Adrenal gland (tissue), 12 donors: ENCODE measurements around the gene APOO. TPM values are rescaled to one million over a fixed set of nuclear protein-coding genes. Genes with fewer than 3 reads are reported as not detected.

ENCODE experiments used
- DNase-seq, 7 donors: peaks; one replicate each; pipeline ENCODE4 v3.0.0-alpha.2; 2019 to 2020
- H3K27ac ChIP-seq, 5 donors: fragments of 200-600 bp; sonication (generic) in 4 of 5; 1 replicate in 3 of 5; 2 replicates in 2 of 5; pipeline versions ENCODE4 v1.5.1 to v1.8.0; 2016 to 2020; ENCODE audit warnings: mild to moderate bottlenecking in 1 of 5
- H3K27me3 ChIP-seq: fragments of 200-600 bp; 2 replicates; pipeline ENCODE4 v1.8.0; 2021
- H3K36me3 ChIP-seq, 2 donors: fragments of 200-600 bp; replicated peaks in 1 of 2; 1 replicate in 1 of 2; 2 replicates in 1 of 2; pipeline versions ENCODE4 v1.5.1 to v1.8.0; 2018 to 2022
- H3K4me1 ChIP-seq, 2 donors: fragments of 200-600 bp; replicated peaks in 1 of 2; 1 replicate in 1 of 2; 2 replicates in 1 of 2; pipeline versions ENCODE4 v1.5.1 to v1.8.0; 2018 to 2021
- H3K4me3 ChIP-seq, 4 donors: fragments of 200-600 bp; sonication (generic) in 3 of 4; one replicate each; pipeline ENCODE4 v1.5.1; 2016 to 2018
- H3K9me3 ChIP-seq, 3 donors: fragments of 200-600 bp; sonication (generic) in 1 of 3; replicated peaks in 1 of 3; 1 replicate in 2 of 3; 2 replicates in 1 of 3; pipeline versions ENCODE4 v1.5.1 to v1.8.0; 2016 to 2021
- CTCF ChIP-seq, 6 experiments: fragments of 450-650 bp in 4 of 6; fragments of 200-600 bp in 2 of 6; sonication (generic) in 1 of 6; IDR thresholded peaks; 1 replicate in 5 of 6; 2 replicates in 1 of 6; pipeline versions ENCODE4 v1.5.1 to v1.8.0; 2016 to 2021; ENCODE audit warnings: antibody characterized with exemption in 6 of 6, mild to moderate bottlenecking in 2 of 6, moderate library complexity in 1 of 6
- POLR2A ChIP-seq, 2 donors: fragments of 450-650 bp; IDR thresholded peaks; one replicate each; pipeline ENCODE4 v1.6.1; 2017; ENCODE audit warnings: antibody characterized with exemption in 2 of 2, mild to moderate bottlenecking in 2 of 2, moderate library complexity in 1 of 2
- WGBS, 4 donors: extraction: QIAGEN DNeasy Blood & Tissue Kit in 2 of 4; methylation state at CpG; one replicate each; pipeline versions ENCODE4 v1.1.5 to v1.1.7; 2013 to 2017; 5-methylcytosine and 5-hydroxymethylcytosine counted together
- intact Hi-C, 2 donors: fragments of 100-400 bp; cut with DNase I; formaldehyde crosslinking; loops; one replicate each; pipeline versions ENCODE4 v1.14.1 to v1.15.0; 2022 to 2023
- polyA plus RNA-seq, 3 donors: library from polyadenylated mRNA; stranded (reverse); fragments of 200-250 nt in 2 of 3; fragments of 350-450 nt in 1 of 3; fragmentation: Illumina TruSeq in 1 of 3; extraction: RNeasy Lipid Tissue Mini Kit (QIAGEN cat#74804) in 1 of 3; gene quantifications; one replicate each; pipeline ENCODE4 v1.2.3, GENCODE V29; 2013 to 2014
- total RNA-seq, 9 donors: library from RNA; depleted of rRNA in 4 of 9; stranded (reverse); fragments of >200 nt in 4 of 9; fragments of 120-200 nt in 1 of 9; fragmentation: NEBNext Ultra II Directional in 1 of 9; extraction: Animal tissue kit (Norgen Biotek cat#: 25700) in 1 of 9; gene quantifications; one replicate each; pipeline versions ENCODE4 v1.1.0 to v1.2.4, GENCODE V29; 2013 to 2023
- donor health status: healthy with polysubstance abuse.
- donor health status: Bipolar disorder and iron deficiency.
- donor health status: DM: yes; HTN: yes; CAD: no.
- donor health status: DM: no; HTN: no; CAD: no.
- donor health status: DM: no; HTN: no; CAD: no.
- donor health status: DM: yes; HTN: yes; CAD: no.

The APOO gene
- total and polyA plus RNA-seq, 12 donors = 12.9 to 177 (median 27.3) TPM

GRCh38 chrX:23792861-23793553 lies 114.7 kb downstream of the APOO start:
- TF ChIP-seq POLR2A (IDR thresholded peaks at IDR 0.05) = no peak
- no peak for TF ChIP-seq CTCF (IDR thresholded peaks at IDR 0.05)
- WGBS, 4 donors = 74 to 81% (median 78%) methylated on average over 6 of the region's 6 CpGs
- no peaks in the 10 kb centered on the region for H3K4me1 ChIP-seq
- no peak overlapping the region for H3K4me3 ChIP-seq
- intact Hi-C loops = no loop called here
- no peaks in the 10 kb centered on the region for H3K27me3 ChIP-seq
- DNase-seq = no peak
- H3K27ac ChIP-seq = no peak overlapping the region
- no peaks in the 10 kb centered on the region for H3K36me3 ChIP-seq
- H3K9me3 ChIP-seq = no peaks in the 10 kb centered on the region

GRCh38 chrX:23790155-23790497 lies 117.6 kb downstream of the APOO start:
- 87 to 98% (median 92%) methylated on average over 10 to 11 of the region's 11 CpGs for WGBS, 4 donors
- intact Hi-C loops = no loop called here
- H3K27ac ChIP-seq = no peak overlapping the region

GRCh38 chrX:23789386-23790154 lies 118.2 kb downstream of the APOO start:
- no peaks in the 10 kb centered on the region for H3K27me3 ChIP-seq
- 79 to 94% (median 83%) methylated on average over 7 to 8 of the region's 8 CpGs for WGBS, 4 donors
- H3K9me3 ChIP-seq = no peaks in the 10 kb centered on the region
- intact Hi-C loops = loop anchor here in 1 of 2 donors (10.0 kb wide), 1 partner anchor 115 kb away; the partner anchor contains the start of genes APOO and CXorf58
- H3K4me1 ChIP-seq = no peaks in the 10 kb centered on the region
- no peak for TF ChIP-seq POLR2A (IDR thresholded peaks at IDR 0.05)
- TF ChIP-seq CTCF (IDR thresholded peaks at IDR 0.05) = no peak
- no peaks in the 10 kb centered on the region for H3K36me3 ChIP-seq
- DNase-seq = no peak
- H3K4me3 ChIP-seq = no peak overlapping the region
- no peak overlapping the region for H3K27ac ChIP-seq

More at GRCh38 chrX:23790155-23790497, 117.6 kb downstream of the APOO start:
- H3K36me3 ChIP-seq = no peaks in the 10 kb centered on the region
- TF ChIP-seq POLR2A (IDR thresholded peaks at IDR 0.05) = no peak
- TF ChIP-seq CTCF (IDR thresholded peaks at IDR 0.05) = no peak
- DNase-seq = no peak
- no peaks in the 10 kb centered on the region for H3K27me3 ChIP-seq
- no peaks in the 10 kb centered on the region for H3K4me1 ChIP-seq
- H3K4me3 ChIP-seq = no peak overlapping the region
- no peaks in the 10 kb centered on the region for H3K9me3 ChIP-seq

GRCh38 chrX:23788946-23789345 lies 118.8 kb downstream of the APOO start:
- Histone ChIP-seq H3K4me1 (no peaks in the 10 kb centered on the region), H3K27ac (peak overlapping the region in 1 of 5 donors; percentile 2), H3K27me3 (no peaks in the 10 kb centered on the region), H3K36me3 (no peaks in the 10 kb centered on the region), H3K4me3 (no peak overlapping the region), H3K9me3 (no peaks in the 10 kb centered on the region)
- intact Hi-C loops = loop anchor here in 1 of 2 donors (10.0 kb wide), 1 partner anchor 116 kb away; the partner anchor contains the start of genes APOO and CXorf58
- no peak for DNase-seq
- 70 to 81% (median 78%) methylated on average over 3 to 4 of the region's 4 CpGs for WGBS, 4 donors
- no peak for TF ChIP-seq CTCF (IDR thresholded peaks at IDR 0.05)
